SH-SY5Y (cell line): ENCODE data around the gene NUDT8.

Experiments used
- GATA2 ChIP-seq: IDR thresholded peaks from 2 replicates; pipeline ENCODE4 v1.6.1; 2011; ENCODE audit warnings: mild to moderate bottlenecking, low read depth, low read length
- GATA3 ChIP-seq: IDR thresholded peaks from 2 replicates; pipeline ENCODE4 v1.6.1; 2011; ENCODE audit warnings: low read depth, mild to moderate bottlenecking, low read length, moderate library complexity

DNA sequence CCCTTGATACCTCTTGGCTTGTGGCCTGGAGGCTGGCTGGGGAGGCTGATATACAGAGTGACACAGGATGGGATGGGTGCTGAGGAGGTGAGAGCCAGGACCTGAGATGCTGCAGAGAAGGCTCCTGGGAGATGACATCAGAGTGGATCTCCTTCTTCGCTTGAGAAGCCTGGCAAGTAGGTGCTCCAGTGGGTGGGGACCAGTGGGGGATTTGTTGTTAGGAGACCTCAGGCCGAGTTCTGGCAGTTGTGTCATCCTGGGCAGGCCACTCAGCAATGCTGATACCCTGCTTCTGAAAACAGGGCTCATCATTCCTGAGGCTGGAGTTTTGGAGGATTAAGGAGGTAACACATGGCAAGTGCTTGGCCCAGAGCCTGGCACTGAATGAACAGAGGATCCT, 24.9 kb downstream of the NUDT8 start:
- no peak for TF ChIP-seq GATA3
- no peak for TF ChIP-seq GATA2
